ENCODE measurements around the gene FBXO21. TPM values are rescaled to one million over a fixed set of nuclear protein-coding genes. Genes with fewer than 3 reads are reported as not detected.

FBXO21 gene
- total RNA-seq, 1 donor from 2014 or later = 69.3 TPM

GRCh38 chr12:117148642-117149041, 41.6 kb downstream of the FBXO21 start:
- H3K9me3 ChIP-seq (ENCODE audit: low read depth) = no peaks in the 10 kb centered on the region
- no peaks in the 10 kb centered on the region for H3K79me2 ChIP-seq (ENCODE audit: low read depth)
- TF ChIP-seq EZH2phosphoT487 (IDR thresholded peaks at IDR 0.05) = no peak
- TF ChIP-seq CTCF (IDR thresholded peaks at IDR 0.05) = no peak
- no peak for TF ChIP-seq EZH2 (IDR thresholded peaks at IDR 0.05)
- no peak overlapping the region for H2AFZ ChIP-seq (replicated peaks)
- H3F3A ChIP-seq (ENCODE audit: low read depth) = peaks cover 12% of the 10 kb centered on the region
- H3K27me3 ChIP-seq = no peaks in the 10 kb centered on the region
- no peak overlapping the region for H3K4me2 ChIP-seq
- H3K4me1 Mint-ChIP-seq = peaks cover 9% of the 10 kb centered on the region
- H3K9ac ChIP-seq = no peak overlapping the region
- peaks cover 7% of the 10 kb centered on the region for H3K27me3 Mint-ChIP-seq (ENCODE audit: insufficient read depth, low read depth)
- H4K20me1 ChIP-seq (ENCODE audit: low read depth) = peaks cover 12% of the 10 kb centered on the region
- no peaks in the 10 kb centered on the region for H3K9me3 Mint-ChIP-seq
- no peak overlapping the region for H3K27ac Mint-ChIP-seq
- H3K36me3 Mint-ChIP-seq = peaks cover 39% of the 10 kb centered on the region
- H3K4me3 ChIP-seq = no peak overlapping the region
- no peaks in the 10 kb centered on the region for H3K36me3 ChIP-seq
- H3K4me1 ChIP-seq = no peaks in the 10 kb centered on the region
- no peak overlapping the region for H3K4me3 Mint-ChIP-seq
- no peak for DNase-seq (ENCODE audit: low spot score)
- H3K27ac ChIP-seq = no peak overlapping the region

- Histone ChIP-seq H4K20me1 (ENCODE audit: low read depth) (peaks cover 12% of the 10 kb centered on the region), H2AFZ (replicated peaks) (no peak overlapping the region), H3K4me2 (no peak overlapping the region), H3K27ac (no peak overlapping the region), H3K36me3 (no peaks in the 10 kb centered on the region), H3K27me3 (no peaks in the 10 kb centered on the region), H3K4me3 (no peak overlapping the region), H3K79me2 (ENCODE audit: low read depth) (no peaks in the 10 kb centered on the region), H3K9me3 (ENCODE audit: low read depth) (no peaks in the 10 kb centered on the region), H3K4me1 (no peaks in the 10 kb centered on the region), H3F3A (ENCODE audit: low read depth) (peaks cover 13% of the 10 kb centered on the region), H3K9ac (no peak overlapping the region)
- TF ChIP-seq EZH2 (IDR thresholded peaks at IDR 0.05) (no peak), EZH2phosphoT487 (IDR thresholded peaks at IDR 0.05) (no peak), CTCF (IDR thresholded peaks at IDR 0.05) (no peak)
- peaks cover 14% of the 10 kb centered on the region for H3K4me1 Mint-ChIP-seq
- H3K27ac Mint-ChIP-seq = no peak overlapping the region
- peaks cover 7% of the 10 kb centered on the region for H3K27me3 Mint-ChIP-seq (ENCODE audit: insufficient read depth, low read depth)
- H3K9me3 Mint-ChIP-seq = no peaks in the 10 kb centered on the region
- H3K36me3 Mint-ChIP-seq = peaks cover 29% of the 10 kb centered on the region
- no peak overlapping the region for H3K4me3 Mint-ChIP-seq
- DNase-seq (ENCODE audit: low spot score) = no peak
These were observed 42.6 kb downstream of the FBXO21 start for GRCh38 chr12:117147639-117148038.

GRCh38 chr12:117145597-117146154, 44.6 kb downstream of the FBXO21 start:
- no peaks in the 10 kb centered on the region for H3K9me3 ChIP-seq (ENCODE audit: low read depth)
- H3K36me3 Mint-ChIP-seq = peaks cover 31% of the 10 kb centered on the region
- H2AFZ ChIP-seq (replicated peaks) = no peak overlapping the region
- no peaks in the 10 kb centered on the region for H3K4me1 ChIP-seq
- H3K9ac ChIP-seq = no peak overlapping the region
- H3K79me2 ChIP-seq (ENCODE audit: low read depth) = no peaks in the 10 kb centered on the region
- H3K27ac Mint-ChIP-seq = no peak overlapping the region
- H3F3A ChIP-seq (ENCODE audit: low read depth) = peaks cover 6% of the 10 kb centered on the region
- no peak overlapping the region for H3K4me3 Mint-ChIP-seq
- H3K4me1 Mint-ChIP-seq = peaks cover 9% of the 10 kb centered on the region
- H3K4me3 ChIP-seq = no peak overlapping the region
- no peaks in the 10 kb centered on the region for H3K9me3 Mint-ChIP-seq
- no peak overlapping the region for H3K4me2 ChIP-seq
- H3K27me3 Mint-ChIP-seq (ENCODE audit: insufficient read depth, low read depth) = peaks cover 2% of the 10 kb centered on the region
- DNase-seq (ENCODE audit: low spot score) = no peak
- H3K27ac ChIP-seq = no peak overlapping the region
- no peaks in the 10 kb centered on the region for H4K20me1 ChIP-seq (ENCODE audit: low read depth)
- H3K36me3 ChIP-seq = no peaks in the 10 kb centered on the region
- TF ChIP-seq EZH2 (IDR thresholded peaks at IDR 0.05) (no peak), EZH2phosphoT487 (IDR thresholded peaks at IDR 0.05) (no peak), CTCF (IDR thresholded peaks at IDR 0.05) (no peak)
- H3K27me3 ChIP-seq = no peaks in the 10 kb centered on the region

Data from neural progenitor cell (in vitro differentiated cells).